Hematopoietic multipotent progenitor cell (in vitro differentiated cells): ENCODE results near the gene DNAH8. TPM values are rescaled to one million over a fixed set of nuclear protein-coding genes. Genes with fewer than 3 reads are reported as not detected.

Source experiments
- DNase-seq, 3 donors: peaks; one replicate each; pipeline ENCODE4 v3.0.0-alpha.2; 2011 to 2015; ENCODE audit warnings: low read depth in 2 of 3, low spot score in 2 of 3
- total RNA-seq: library from RNA; depleted of rRNA; stranded (reverse); fragments of >200 nt; gene quantifications from one replicate; pipeline ENCODE4 v1.2.3, GENCODE V29; 2012

Gene DNAH8
- total RNA-seq, 1 donor = not detected

DNA sequence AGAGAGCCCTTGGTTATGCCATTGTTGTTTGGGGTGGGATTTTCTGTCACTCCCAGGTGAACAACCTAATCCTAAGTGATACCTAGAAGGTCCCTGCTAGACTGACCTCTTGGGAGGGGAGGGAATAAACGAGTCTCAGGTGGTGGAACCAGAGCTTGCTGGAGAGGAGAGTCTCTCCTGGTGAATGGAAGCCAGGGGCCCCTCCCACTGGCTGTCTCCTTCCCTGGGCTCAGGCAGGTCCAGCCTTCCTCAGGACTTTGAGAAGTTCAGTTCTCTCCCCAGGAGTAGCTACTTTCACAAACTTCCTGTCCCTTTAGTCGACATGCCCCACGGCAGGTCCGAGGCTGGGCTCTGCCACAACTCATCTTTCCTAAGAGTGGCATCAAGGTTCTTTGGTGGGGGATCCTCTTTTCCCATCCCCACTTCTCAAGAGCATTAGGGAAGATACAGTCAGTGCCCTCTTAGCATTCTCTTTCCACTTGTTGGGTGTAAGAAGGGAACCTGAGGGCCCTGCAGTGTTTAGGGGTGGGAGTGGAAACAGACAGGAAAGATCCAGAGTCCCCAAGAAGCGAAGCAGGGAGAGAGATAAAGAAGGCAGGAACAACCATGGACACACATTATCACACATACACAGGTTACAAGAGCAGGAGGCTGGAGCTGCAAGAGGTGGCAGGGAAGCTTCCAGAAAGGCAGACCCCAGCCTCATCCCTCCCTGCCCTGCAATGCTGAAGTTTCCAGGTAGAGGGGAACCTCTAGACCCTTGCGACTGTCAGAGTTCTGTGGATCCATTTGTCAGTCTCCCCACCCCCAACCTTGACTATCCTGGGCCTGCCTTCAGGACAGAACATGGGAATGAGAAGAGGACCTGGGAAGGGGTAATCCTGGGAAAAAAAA, 332.6 kb downstream of the DNAH8 start:
- DNase-seq = no peak

GRCh38 chr6:39048481-39049399, 333.6 kb downstream of the DNAH8 start, which contains the start of gene GLP1R:
GLP1R (plus strand) TSS chr6:39048781; CDS start chr6:39048841, 60 bp downstream.
- DNase-seq = no peak

GRCh38 chr6:39049575-39050283, 334.6 kb downstream of the DNAH8 start:
- DNase-seq = no peak

DNA sequence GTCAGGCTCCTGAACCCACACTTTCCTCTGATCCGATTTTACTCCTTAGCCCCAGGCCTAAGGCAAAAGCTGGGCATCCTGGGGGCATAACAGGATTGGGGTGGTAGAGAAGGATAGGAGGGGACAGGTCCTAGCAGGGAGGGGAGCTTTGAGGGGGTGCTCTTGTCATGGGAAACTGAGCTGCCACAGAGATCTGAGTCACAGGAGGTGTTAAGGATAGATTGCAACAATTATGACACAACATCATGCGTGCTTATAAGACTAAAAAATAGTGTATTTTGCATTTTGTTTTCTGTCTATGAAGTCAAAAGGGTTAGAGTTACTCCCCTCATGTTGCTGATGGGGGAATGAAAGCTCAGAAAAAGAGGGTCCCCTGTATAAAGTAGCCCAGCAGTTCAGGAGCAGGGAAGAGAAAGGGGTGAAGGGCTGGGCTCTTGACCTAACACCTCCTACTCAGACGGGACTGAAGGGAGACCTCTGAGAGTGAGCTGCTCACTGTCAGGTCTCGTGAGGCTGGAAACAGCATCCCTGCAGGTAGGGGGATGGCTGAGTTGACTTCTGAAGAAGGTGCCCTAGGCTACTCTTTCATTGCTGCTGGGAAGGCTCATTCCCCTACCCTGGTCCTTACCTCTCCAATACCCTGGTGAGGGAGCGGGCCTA, 335.5 kb downstream of the DNAH8 start:
- DNase-seq = no peak

- DNase-seq = no peak
Observed at GRCh38 chr6:39051399-39052122, 336.4 kb downstream of the DNAH8 start.

DNA sequence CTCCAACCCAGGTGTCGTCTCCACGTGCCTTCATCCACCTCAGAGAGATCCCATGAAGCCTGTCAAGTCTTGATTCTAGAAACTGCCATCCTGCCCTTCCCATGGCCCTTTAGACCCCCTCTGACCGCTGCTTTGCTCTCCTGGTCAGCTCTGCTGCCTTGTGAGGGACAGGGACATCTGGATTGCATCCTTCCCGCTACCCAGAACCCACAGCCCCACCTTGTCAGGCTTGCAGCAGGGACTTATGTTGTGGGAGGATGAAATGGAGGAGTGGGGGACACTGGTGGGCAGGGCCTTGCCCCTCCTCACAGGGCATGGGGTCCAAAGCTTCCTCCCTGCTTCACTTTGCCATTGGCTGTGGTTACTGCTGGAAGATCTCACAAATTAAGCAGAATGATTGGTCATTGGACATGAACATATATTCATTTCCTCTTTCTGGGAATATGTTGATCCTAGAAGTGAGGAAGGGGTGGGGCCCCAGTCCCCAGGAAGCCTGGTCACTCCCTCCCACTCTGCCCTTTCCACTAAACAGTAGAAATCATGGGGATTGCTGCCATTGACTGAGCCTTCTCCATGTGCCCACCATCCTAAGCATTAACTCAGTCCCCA, 338.0 kb downstream of the DNAH8 start:
- DNase-seq = no peak

- no peak for DNase-seq
Observed at GRCh38 chr6:39053854-39054576, 338.9 kb downstream of the DNAH8 start.

DNA sequence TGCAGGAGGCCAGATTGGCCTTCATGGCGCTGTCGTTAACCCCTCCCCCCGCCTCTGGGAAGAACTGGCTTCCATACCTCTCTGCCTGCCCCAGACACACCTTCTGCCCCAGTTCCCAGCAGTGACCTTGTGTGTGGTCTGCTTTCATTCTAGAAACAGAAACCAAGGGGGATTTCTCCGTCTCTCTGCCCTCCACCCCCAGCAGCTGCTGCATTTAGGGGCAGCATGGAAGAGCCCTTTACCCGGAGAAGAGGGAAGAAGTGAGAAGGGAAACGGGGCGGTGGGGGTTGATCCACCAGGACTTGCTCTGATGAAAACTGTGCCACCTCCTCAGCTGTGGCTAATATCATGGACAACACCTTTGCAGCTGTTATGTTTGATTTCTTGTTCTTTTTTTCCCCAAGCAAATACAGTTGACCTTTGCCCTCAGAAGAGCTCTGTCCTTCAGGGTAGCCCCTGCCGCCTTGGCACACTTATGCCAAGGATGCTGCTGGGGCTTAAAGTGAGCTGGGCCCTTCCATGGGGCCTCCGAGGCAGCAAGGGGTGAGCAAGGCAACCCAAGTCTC, 339.5 kb downstream of the DNAH8 start:
- no peak for DNase-seq

DNA sequence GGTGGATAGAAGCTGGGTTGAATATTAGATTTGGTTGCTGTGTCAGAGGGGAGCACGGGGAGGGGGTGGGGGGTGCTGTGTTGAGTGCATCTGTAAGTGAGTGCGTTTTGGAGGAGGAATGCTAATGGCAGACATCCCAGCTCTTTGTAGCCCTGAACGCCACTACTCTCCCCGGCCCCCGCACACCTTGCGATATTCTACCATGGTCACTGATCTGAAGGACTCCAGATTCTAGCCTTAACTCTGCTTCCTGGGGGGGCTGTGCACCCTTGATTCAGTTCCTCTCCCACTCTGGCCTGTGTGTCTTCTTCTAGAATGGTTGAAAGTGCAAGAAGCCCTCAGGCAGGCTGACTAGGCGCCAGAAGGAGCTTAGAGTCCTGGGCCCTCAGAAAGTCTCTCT, 340.6 kb downstream of the DNAH8 start:
- DNase-seq = no peak

DNA sequence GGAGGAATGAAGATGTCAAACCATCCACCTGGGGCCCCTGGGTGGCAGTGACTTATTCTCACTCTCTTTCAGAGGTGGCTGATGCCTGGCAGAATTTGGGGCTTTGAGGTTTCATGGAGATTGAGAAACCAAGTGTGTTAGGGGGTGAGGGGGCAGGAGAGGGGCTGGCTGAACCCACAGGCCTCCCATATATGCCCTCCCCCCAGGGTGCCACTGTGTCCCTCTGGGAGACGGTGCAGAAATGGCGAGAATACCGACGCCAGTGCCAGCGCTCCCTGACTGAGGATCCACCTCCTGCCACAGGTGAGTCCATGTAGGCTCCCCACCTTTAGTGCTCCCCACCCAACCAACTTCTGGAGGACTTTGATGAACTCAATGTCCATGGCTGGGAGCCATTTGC, 341.1 kb downstream of the DNAH8 start:
- DNase-seq = no peak

- DNase-seq = no peak
Observed at GRCh38 chr6:39056681-39057080, 341.6 kb downstream of the DNAH8 start.

DNA sequence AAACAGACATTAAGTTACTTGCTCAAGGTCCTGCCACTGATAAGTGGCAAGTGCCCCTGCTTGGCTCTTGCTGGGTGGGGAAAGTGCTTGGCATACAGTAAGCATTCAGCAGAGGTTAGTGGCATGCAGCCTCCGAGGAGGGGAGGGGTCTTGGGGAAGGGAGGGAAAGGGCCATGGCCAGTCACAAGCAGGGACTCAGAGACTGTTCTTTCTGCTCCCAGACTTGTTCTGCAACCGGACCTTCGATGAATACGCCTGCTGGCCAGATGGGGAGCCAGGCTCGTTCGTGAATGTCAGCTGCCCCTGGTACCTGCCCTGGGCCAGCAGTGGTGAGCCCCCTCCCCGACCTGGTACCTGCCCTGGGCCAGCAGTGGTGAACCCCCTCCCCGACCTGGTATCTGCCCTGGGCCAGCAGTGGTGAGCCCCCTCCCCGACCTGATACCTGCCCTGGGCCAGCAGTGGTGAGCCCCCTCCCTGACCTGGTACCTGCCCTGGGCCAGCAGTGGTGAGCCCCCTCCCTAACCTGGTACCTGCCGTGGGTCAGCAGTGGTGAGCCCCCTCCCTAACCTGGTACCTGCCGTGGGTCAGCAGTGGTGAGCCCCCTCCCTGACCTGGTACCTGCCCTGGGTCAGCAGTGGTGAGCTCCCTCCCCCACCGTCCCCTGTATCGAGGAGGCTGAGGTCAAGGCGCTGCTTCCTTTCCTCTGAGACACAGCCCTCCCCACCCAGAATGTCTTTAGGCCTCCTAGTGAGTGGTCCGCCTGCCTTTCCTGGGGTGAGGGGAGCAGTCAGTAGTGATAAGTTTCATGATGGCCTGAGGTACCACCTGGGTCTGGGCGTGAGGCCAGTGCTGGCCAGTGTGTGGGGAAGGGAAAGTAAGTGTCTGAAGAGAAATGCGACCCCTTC, 342.4 kb downstream of the DNAH8 start:
- DNase-seq = no peak

DNA sequence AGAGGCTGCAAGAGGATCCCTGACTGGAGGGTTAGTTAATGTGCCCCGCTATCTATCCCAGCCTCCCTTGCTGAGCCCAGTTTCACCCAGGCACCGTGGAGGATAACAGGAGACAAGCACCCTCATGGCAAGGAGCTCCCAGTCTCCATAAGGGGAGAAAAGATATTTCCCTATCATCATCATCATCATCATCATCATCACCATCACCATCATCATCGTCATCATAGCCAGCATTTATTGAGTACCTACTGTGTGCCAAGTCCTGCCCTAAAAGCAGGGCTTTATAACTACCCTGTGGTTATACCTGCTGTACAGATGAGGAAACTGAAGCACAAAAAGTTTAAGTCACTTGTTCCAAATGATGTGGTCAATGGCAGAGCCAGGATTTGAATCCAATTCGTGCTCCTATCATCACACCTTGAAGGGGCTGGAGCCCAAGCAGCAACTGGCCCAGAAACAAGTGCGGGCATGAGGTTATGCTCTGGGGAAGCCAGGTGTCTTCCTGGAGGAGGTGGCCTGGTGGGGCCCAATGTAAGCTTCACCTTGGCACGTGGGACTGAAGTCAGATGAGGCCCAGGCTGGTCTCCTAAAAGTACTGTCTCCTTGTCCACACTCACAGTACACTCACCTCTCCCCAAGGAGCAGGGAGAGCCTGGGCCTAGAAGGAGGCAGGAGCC, 343.5 kb downstream of the DNAH8 start:
- DNase-seq = no peak

DNA sequence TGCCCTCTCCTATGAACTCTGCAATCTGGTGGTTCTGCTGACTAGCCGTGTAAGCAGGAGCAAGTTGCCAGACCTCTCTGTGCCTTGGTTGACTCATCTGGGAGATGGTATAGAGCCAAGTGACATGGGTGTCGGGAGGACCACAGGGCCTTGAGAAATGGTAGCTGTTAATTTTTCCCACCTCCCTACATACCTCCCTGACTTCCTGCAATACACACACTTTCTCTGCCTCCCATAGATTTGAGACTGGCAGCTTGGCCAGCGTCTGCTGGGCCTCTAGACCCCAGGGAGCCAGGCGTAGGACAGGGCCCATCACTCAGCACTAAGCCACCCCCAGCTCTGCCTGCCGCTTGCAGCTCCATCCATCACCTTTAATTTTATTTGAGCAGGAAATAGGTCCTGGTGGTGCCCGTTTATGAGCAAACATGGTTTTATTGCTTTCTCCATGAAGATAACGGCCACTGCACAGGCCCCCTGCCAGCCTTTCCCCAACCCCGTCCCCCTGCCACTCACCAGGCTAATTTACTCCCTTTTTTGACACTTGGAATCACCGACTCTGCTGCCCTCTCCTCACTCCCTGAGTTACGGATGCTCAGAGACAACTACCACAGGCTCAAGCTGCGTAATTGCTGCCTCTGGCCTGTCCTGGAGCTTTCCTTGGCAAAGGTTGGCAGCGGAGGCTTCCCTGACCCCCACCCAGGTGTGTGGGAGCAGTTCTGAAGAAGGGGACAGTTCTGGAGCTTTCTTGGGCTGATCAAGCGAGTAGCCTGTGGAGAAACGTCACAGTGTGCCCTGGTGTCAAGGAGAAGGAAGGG, 344.6 kb downstream of the DNAH8 start:
- DNase-seq = no peak

GRCh38 chr6:39060467-39061160, 345.5 kb downstream of the DNAH8 start:
- no peak for DNase-seq
